B cell (primary cell): ENCODE results near the gene KAZN. TPM values are rescaled to one million over a fixed set of nuclear protein-coding genes. Genes with fewer than 3 reads are reported as not detected.

ENCODE experiments used
- ATAC-seq: fragments of 200-7000 bp; cut with Tn5 transposase; one replicate; pipeline ENCODE4 v1.10.0; 2021; ENCODE audit warnings: low read depth, mild to moderate bottlenecking, moderate number of reproducible peaks, moderate library complexity
- CTCF ChIA-PET: fragments of 350-600 bp; sonication (Branson Sonifier 250); formaldehyde crosslinking; loops from one replicate; lab custom pipeline; 2021; ENCODE audit warnings: antibody characterized with exemption, inconsistent platforms; lab: Charles Lee
- POLR2A ChIA-PET: fragments of 350-600 bp; sonication (Branson Sonifier 250); formaldehyde crosslinking; loops from one replicate; lab custom pipeline; 2021; ENCODE audit warnings: antibody characterized with exemption; lab: Charles Lee
- DNase-seq: peaks from one replicate; pipeline ENCODE4 v3.0.0; 2013
- H2AFZ ChIP-seq: 2 replicates; pipeline ENCODE4 v1.6.1; 2012; ENCODE audit warnings: mild to moderate bottlenecking, low read depth, low read length; ENCODE audit not compliant: insufficient read depth, poor library complexity, severe bottlenecking
- H3K27ac ChIP-seq, 2 donors: 1 replicate in 1 of 2; 2 replicates in 1 of 2; pipeline ENCODE4 v1.5.1; 2012 to 2013; ENCODE audit warnings: low read length in 2 of 2, mild to moderate bottlenecking in 2 of 2, moderate library complexity in 1 of 2
- H3K27me3 ChIP-seq, 4 experiments: fragments of 200-600 bp in 1 of 4; sonication (generic) in 1 of 4; replicated peaks in 1 of 4; 1 replicate in 2 of 4; 2 replicates in 2 of 4; pipeline versions ENCODE4 v1.6.1 to v1.7.0; 2013 to 2016; ENCODE audit warnings: low read length in 3 of 4, mild to moderate bottlenecking in 2 of 4, mixed read lengths in 1 of 4, moderate library complexity in 1 of 4; ENCODE audit not compliant: insufficient read depth in 4 of 4, control insufficient read depth in 3 of 4; ENCODE audit errors: control extremely low read depth in 1 of 4
- H3K36me3 ChIP-seq, 2 experiments: replicated peaks in 1 of 2; 1 replicate in 1 of 2; 2 replicates in 1 of 2; pipeline versions ENCODE4 v1.6.1 to v1.7.1; 2013; ENCODE audit warnings: low read length in 1 of 2; ENCODE audit not compliant: insufficient read depth in 2 of 2, control insufficient read depth in 1 of 2; ENCODE audit errors: control extremely low read depth in 1 of 2, extremely low read depth in 1 of 2
- H3K4me1 ChIP-seq, 2 donors: fragments of 200-600 bp in 1 of 2; sonication (generic) in 1 of 2; 1 replicate in 1 of 2; 2 replicates in 1 of 2; pipeline versions ENCODE4 v1.5.1 to v1.6.1; 2013 to 2017; ENCODE audit warnings: low read length in 2 of 2; ENCODE audit not compliant: control insufficient read depth in 2 of 2, insufficient read depth in 2 of 2
- H3K4me2 ChIP-seq: replicated peaks from 2 replicates; pipeline ENCODE3; 2012; ENCODE audit warnings: mild to moderate bottlenecking, low read depth, low read length; ENCODE audit not compliant: poor library complexity, severe bottlenecking
- H3K4me3 ChIP-seq, 5 experiments: fragments of 200-600 bp in 1 of 5; sonication (generic) in 1 of 5; 1 replicate in 3 of 5; 2 replicates in 2 of 5; pipeline versions ENCODE4 v1.5.1 to v1.7.0; 2011 to 2016; ENCODE audit warnings: low read length in 4 of 5, mild to moderate bottlenecking in 4 of 5, low read depth in 2 of 5, control low read depth in 1 of 5, moderate library complexity in 1 of 5; ENCODE audit not compliant: insufficient read depth in 1 of 5; ENCODE audit errors: control extremely low read depth in 1 of 5, extremely low read depth in 1 of 5
- H3K79me2 ChIP-seq: fragments of 200-600 bp; sonication (generic); one replicate; pipeline ENCODE4 v1.6.0; 2016; ENCODE audit warnings: low read length; ENCODE audit not compliant: control insufficient read depth, insufficient read depth
- H3K9ac ChIP-seq: fragments of 200-600 bp; sonication (generic); 2 replicates; pipeline ENCODE4 v1.6.1; 2017; ENCODE audit warnings: mild to moderate bottlenecking, low read length, moderate library complexity
- H3K9me3 ChIP-seq, 3 donors: one replicate each; pipeline versions ENCODE4 v1.6.1 to v1.7.1; 2013; ENCODE audit warnings: low read length in 2 of 3; ENCODE audit not compliant: control insufficient read depth in 2 of 3, insufficient read depth in 1 of 3; ENCODE audit errors: control extremely low read depth in 1 of 3
- H4K20me1 ChIP-seq: 2 replicates; pipeline ENCODE4 v1.6.0; 2012; ENCODE audit warnings: mild to moderate bottlenecking, low read length; ENCODE audit not compliant: insufficient read depth, control insufficient read depth, poor library complexity, severe bottlenecking
- H3K27ac Mint-ChIP-seq: one replicate; pipeline ENCODE4 v1.8.0; 2021; ENCODE audit warnings: mixed read lengths
- H3K27me3 Mint-ChIP-seq: one replicate; pipeline ENCODE4 v1.8.0; 2021; ENCODE audit warnings: mixed read lengths
- H3K4me1 Mint-ChIP-seq: one replicate; pipeline ENCODE4 v1.8.0; 2021; ENCODE audit warnings: mixed read lengths
- H3K4me3 Mint-ChIP-seq: one replicate; pipeline ENCODE4 v1.8.0; 2021; ENCODE audit warnings: mixed read lengths
- H3K9me3 Mint-ChIP-seq: one replicate; pipeline ENCODE4 v1.8.0; 2022; ENCODE audit warnings: mixed read lengths; ENCODE audit not compliant: insufficient read depth
- EZH2 ChIP-seq: IDR thresholded peaks from 2 replicates; pipeline ENCODE4 v1.6.1; 2012; ENCODE audit warnings: borderline replicate concordance, low read depth, mild to moderate bottlenecking, moderate library complexity, low read length; ENCODE audit not compliant: insufficient read depth, poor library complexity, severe bottlenecking
- WGBS: methylation state at CpG from one replicate; pipeline ENCODE4 v1.1.5; 2013; ENCODE audit warnings: missing lambda C conversion rate; ENCODE audit not compliant: insufficient coverage; 5-methylcytosine and 5-hydroxymethylcytosine counted together
- intact Hi-C: fragments of 100-400 bp; cut with micrococcal nuclease; formaldehyde crosslinking; loops from one replicate; pipeline ENCODE4 v1.10.0; 2022
- polyA plus RNA-seq: library from polyadenylated mRNA; depleted of rRNA; stranded (reverse); fragments of >200 nt; gene quantifications from 2 replicates; pipeline ENCODE4 v1.2.3, GENCODE V29; 2012
- total RNA-seq, 2 donors: library from RNA; stranded (reverse); fragments of 120-200 nt in 1 of 2; gene quantifications; 1 replicate in 1 of 2; 2 replicates in 1 of 2; pipeline versions ENCODE4 v1.2.3 to v1.2.4, GENCODE V29; 2013 to 2022
- TF ChIP-seq, protein P1 (sequence below): fragments of 200-600 bp; IDR thresholded peaks from one replicate; pipeline ENCODE4 v1.8.0; 2022; ENCODE audit warnings: antibody characterized with exemption, mild to moderate bottlenecking

The KAZN gene
- total and polyA plus RNA-seq, 2 donors (not counting 1 experiment from before 2014, with no cell fraction given) = 0.13 to 0.39 TPM

DNA sequence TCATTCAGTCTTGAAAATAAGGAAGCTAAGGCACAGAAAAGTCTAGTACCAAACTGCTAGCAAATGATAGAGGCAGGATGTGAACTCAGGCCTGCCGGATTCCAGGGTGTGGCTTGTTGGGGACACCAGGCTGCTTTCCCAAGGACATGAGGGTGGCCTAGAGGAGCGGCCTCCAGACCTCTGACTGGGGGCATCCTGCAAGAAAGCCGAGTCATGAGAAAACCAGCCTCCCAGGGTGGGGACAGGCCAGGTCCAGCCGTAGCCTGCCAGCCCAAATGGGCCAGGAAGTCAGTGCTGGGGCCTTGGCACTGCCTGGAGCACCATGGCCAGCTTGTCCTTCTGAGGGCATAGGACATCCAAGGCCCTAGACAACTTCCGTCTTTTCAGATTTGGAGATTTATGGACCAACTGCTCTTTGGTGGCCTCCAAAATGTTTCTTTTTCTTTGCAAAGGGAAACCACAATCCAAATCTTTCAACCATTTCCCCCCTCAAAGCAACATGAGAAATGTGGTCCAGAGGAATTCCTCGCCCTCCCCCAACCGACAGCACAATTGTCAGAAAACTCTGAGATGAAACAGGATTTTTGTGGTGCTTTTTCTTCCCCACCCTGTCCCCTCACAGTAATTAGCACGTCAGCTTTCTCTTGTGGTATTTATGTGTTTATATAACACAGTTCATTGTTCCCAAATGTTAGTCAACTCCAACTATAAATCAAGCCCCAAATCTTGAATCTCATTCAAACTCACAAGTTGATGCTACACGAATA lies 212.3 kb downstream of the KAZN start:
- peaks cover 3% of the 10 kb centered on the region for H3K27me3 Mint-ChIP-seq
- intact Hi-C loops = no loop called here
- Histone ChIP-seq H3K27me3 (no peaks in the 10 kb centered on the region), H3K9me3 (peaks cover 2 to 25% (median 9%) of the 10 kb centered on the region in 3 donors), H2AFZ (no peak overlapping the region), H3K36me3 (no peaks in the 10 kb centered on the region), H3K9ac (no peak overlapping the region), H3K79me2 (no peaks in the 10 kb centered on the region), H3K4me2 (no peak overlapping the region), H4K20me1 (no peaks in the 10 kb centered on the region), H3K4me1 (no peaks in the 10 kb centered on the region), H3K4me3 (no peak overlapping the region), H3K27ac (no peak overlapping the region)
- TF ChIP-seq, protein P1, sequence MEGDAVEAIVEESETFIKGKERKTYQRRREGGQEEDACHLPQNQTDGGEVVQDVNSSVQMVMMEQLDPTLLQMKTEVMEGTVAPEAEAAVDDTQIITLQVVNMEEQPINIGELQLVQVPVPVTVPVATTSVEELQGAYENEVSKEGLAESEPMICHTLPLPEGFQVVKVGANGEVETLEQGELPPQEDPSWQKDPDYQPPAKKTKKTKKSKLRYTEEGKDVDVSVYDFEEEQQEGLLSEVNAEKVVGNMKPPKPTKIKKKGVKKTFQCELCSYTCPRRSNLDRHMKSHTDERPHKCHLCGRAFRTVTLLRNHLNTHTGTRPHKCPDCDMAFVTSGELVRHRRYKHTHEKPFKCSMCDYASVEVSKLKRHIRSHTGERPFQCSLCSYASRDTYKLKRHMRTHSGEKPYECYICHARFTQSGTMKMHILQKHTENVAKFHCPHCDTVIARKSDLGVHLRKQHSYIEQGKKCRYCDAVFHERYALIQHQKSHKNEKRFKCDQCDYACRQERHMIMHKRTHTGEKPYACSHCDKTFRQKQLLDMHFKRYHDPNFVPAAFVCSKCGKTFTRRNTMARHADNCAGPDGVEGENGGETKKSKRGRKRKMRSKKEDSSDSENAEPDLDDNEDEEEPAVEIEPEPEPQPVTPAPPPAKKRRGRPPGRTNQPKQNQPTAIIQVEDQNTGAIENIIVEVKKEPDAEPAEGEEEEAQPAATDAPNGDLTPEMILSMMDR = no peak
- TF ChIP-seq EZH2 = no peak
- ChIA-PET CTCF (no interaction called here), POLR2A (no interaction called here)
- 31% methylated on average over 5 of the region's 9 CpGs for WGBS
- no peaks in the 10 kb centered on the region for H3K4me1 Mint-ChIP-seq
- no peak for DNase-seq
- no peak overlapping the region for H3K4me3 Mint-ChIP-seq
- no peak overlapping the region for H3K27ac Mint-ChIP-seq
- no peak for ATAC-seq
- H3K9me3 Mint-ChIP-seq = peaks cover 5% of the 10 kb centered on the region

DNA sequence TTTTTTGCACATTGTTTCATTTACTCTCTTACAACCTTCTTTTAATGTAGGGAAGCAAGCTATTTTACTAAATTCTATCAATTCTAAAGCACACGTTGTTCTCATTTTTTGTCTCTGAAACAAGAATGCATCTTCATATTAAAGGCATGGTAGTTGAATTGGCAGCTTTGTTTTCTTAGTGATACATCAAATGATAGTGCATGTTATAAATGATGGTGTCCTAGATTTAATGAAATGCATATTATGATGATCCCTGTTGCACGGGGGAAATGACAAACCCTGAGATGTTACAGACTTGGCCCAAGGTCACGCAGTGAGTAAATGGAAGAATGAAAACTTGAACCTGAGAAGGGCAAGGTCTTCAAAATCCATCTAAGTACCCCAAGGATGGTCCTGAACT lies 213.1 kb downstream of the KAZN start:
- Histone ChIP-seq H3K27me3 (no peaks in the 10 kb centered on the region), H3K4me3 (no peak overlapping the region), H3K9ac (no peak overlapping the region), H4K20me1 (no peaks in the 10 kb centered on the region), H3K36me3 (no peaks in the 10 kb centered on the region), H3K9me3 (peaks cover 0 to 23% (median 6%) of the 10 kb centered on the region in 3 donors), H2AFZ (no peak overlapping the region), H3K4me2 (no peak overlapping the region), H3K27ac (no peak overlapping the region), H3K4me1 (no peaks in the 10 kb centered on the region), H3K79me2 (no peaks in the 10 kb centered on the region)
- peaks cover 5% of the 10 kb centered on the region for H3K9me3 Mint-ChIP-seq
- peaks cover 3% of the 10 kb centered on the region for H3K27me3 Mint-ChIP-seq
- ChIA-PET POLR2A (no interaction called here), CTCF (no interaction called here)
- no peak for ATAC-seq
- WGBS = 20% methylated on average over 1 of the region's 3 CpGs
- no peaks in the 10 kb centered on the region for H3K4me1 Mint-ChIP-seq
- TF ChIP-seq, protein P1 = no peak
- no peak for TF ChIP-seq EZH2
- no peak for DNase-seq
- intact Hi-C loops = no loop called here
- H3K4me3 Mint-ChIP-seq = no peak overlapping the region
- H3K27ac Mint-ChIP-seq = no peak overlapping the region
